NT2/D1 (cell line): Measurements from ENCODE around the gene ZSWIM5.

Experiments
- SUZ12 ChIP-seq: IDR thresholded peaks from 2 replicates; pipeline ENCODE4 v1.6.1; 2011; ENCODE audit not compliant: insufficient read length, insufficient read depth; ENCODE audit errors: extremely low read depth
- YY1 ChIP-seq: IDR thresholded peaks from 2 replicates; pipeline ENCODE4 v1.6.1; 2011; ENCODE audit not compliant: insufficient read length, insufficient read depth
- ZNF274 ChIP-seq: IDR thresholded peaks from 2 replicates; pipeline ENCODE4 v1.6.1; 2011; ENCODE audit warnings: mild to moderate bottlenecking, low read depth, low read length

GRCh38 chr1:45016090-45016697 lies 190.2 kb downstream of the ZSWIM5 start:
- TF ChIP-seq YY1 (no peak), ZNF274 (no peak), SUZ12 (no peak)
